ENCODE results near the gene MACROD2. TPM values are rescaled to one million over a fixed set of nuclear protein-coding genes. Genes with fewer than 3 reads are reported as not detected.
A peak's percentile ranks its signal among the peaks of the same experiment; 100 is the strongest.

MACROD2 gene
- total RNA-seq, 4 donors from 2014 or later: 8.7 to 17.8 (median 10.8) TPM

DNA sequence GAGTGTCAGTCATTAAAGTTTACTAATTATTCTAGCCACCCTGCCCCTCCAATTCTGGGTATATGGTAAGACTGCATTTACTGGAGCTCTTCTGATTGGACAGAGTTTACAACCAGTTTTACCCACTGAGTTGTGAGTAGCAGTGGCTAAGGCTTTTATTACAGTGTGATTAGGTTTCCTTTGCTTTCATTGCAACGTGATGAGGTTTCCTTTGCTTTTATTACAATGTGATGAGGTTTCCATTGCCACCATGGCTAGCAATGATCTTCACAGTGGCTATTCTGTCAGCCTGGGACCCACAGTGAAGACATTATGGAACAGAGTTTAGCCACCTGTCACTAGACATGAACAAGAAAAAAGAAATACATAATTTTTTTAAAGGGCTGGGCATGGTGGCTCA lies 1052.3 kb downstream of the MACROD2 start:
- no peak for TF ChIP-seq POLR2A (IDR thresholded peaks at IDR 0.05)
- TF ChIP-seq CTCF (IDR thresholded peaks at IDR 0.05): no peak
- no peak for DNase-seq
- Histone ChIP-seq H3K36me3 (no peaks in the 10 kb centered on the region), H3K9me3 (no peaks in the 10 kb centered on the region), H3K27me3 (no peaks in the 10 kb centered on the region), H3K4me1 (no peaks in the 10 kb centered on the region), H3K27ac (no peak overlapping the region), H3K4me3 (replicated peaks in 1 of 3) (no peak overlapping the region)
- WGBS, 2 donors: 29 to 48% methylated on average over 1 of the region's 1 CpG
- intact Hi-C loops (cut with DNase I): no loop called here

DNA sequence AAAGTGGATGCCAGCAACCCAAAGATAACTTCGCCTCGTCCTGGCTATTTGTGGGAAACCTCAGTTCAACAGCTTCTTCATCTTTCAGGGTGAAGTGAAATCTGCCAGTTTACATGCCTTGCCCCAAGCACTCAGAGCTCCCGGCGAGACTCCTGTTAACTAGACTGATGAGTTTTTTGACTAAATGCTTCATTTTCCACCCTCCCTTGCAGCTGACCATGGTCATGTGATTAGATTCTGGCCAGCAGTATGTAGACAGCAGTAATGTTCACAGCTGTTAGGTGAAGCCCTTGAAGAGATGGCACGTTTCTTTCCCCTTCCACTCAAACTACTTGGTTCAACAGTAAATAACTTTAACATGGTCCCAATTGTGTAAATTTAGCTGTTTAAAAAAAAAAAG lies 1060.9 kb downstream of the MACROD2 start:
- intact Hi-C loops (cut with DNase I): no loop called here
- H3K36me3 ChIP-seq: no peaks in the 10 kb centered on the region
- peak in 1 of 2 donors; percentile 24 for DNase-seq
- no peak overlapping the region for H3K27ac ChIP-seq
- no peaks in the 10 kb centered on the region for H3K27me3 ChIP-seq
- H3K4me3 ChIP-seq (replicated peaks in 1 of 3): no peak overlapping the region
- peaks cover under 1 to 3% of the 10 kb centered on the region in 2 donors for H3K4me1 ChIP-seq
- TF ChIP-seq POLR2A (IDR thresholded peaks at IDR 0.05): no peak
- TF ChIP-seq CTCF (IDR thresholded peaks at IDR 0.05): no peak
- 46 to 62% methylated on average over 5 of the region's 5 CpGs for WGBS, 2 donors
- no peaks in the 10 kb centered on the region for H3K9me3 ChIP-seq

DNA sequence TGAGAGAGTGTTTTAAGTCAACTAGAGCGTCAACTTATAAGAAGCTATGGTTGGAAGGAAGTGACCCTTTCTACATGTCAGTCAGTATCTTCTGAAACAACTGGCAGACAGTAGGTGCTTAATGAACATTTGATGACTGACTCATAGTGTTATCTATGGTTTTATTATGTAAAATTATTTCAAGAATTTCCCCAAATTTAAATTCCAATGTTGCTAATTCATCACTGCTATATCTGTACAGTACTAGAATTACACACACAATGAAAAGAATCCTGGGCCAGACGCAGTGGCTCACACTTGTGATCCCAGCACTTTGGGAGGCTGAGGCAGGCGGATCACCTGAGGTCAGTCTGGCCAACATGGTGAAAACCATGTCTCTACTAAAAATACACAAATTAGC lies 1063.5 kb downstream of the MACROD2 start:
- no peak overlapping the region for H3K27ac ChIP-seq
- no peak for DNase-seq
- no peaks in the 10 kb centered on the region for H3K36me3 ChIP-seq
- no peak overlapping the region for H3K4me3 ChIP-seq (replicated peaks in 1 of 3)
- TF ChIP-seq CTCF (IDR thresholded peaks at IDR 0.05): no peak
- TF ChIP-seq POLR2A (IDR thresholded peaks at IDR 0.05): no peak
- no peaks in the 10 kb centered on the region for H3K27me3 ChIP-seq
- 75 to 96% methylated on average over 3 of the region's 3 CpGs for WGBS, 2 donors
- intact Hi-C loops (cut with DNase I): no loop called here
- no peaks in the 10 kb centered on the region for H3K9me3 ChIP-seq
- H3K4me1 ChIP-seq: peaks cover 6 to 16% of the 10 kb centered on the region in 2 donors

DNA sequence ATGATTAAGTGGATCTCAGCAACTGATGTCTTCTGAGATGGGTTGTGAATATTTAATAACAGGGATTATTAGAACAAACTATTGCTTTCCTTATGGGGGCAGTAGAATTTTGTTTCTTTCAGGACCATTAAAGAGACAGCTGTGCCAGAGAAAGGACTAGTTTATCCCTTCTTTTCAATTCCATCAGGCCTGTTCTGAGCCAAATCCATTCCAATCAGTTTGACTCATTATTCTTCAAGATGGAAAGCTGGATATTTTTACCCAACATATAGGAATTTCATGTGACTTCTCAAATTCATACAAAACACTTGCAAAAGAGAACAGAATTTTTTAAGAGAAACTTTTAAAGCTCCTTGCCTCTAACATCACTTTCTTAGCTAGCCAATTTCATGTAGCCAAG lies 1064.1 kb downstream of the MACROD2 start:
- H3K27me3 ChIP-seq: no peaks in the 10 kb centered on the region
- intact Hi-C loops (cut with DNase I): no loop called here
- peaks cover 6 to 16% of the 10 kb centered on the region in 2 donors for H3K4me1 ChIP-seq
- H3K27ac ChIP-seq: no peak overlapping the region
- TF ChIP-seq CTCF (IDR thresholded peaks at IDR 0.05) (no peak), POLR2A (IDR thresholded peaks at IDR 0.05) (no peak)
- no peak overlapping the region for H3K4me3 ChIP-seq (replicated peaks in 1 of 3)
- DNase-seq: no peak
- no peaks in the 10 kb centered on the region for H3K9me3 ChIP-seq
- no peaks in the 10 kb centered on the region for H3K36me3 ChIP-seq

GRCh38 chr20:15060265-15061060 lies 1065.1 kb downstream of the MACROD2 start:
- WGBS, 2 donors: 83 to 92% methylated on average over 8 of the region's 8 CpGs
- Histone ChIP-seq H3K36me3 (no peaks in the 10 kb centered on the region), H3K9me3 (no peaks in the 10 kb centered on the region), H3K4me3 (replicated peaks in 1 of 3) (no peak overlapping the region), H3K27ac (no peak overlapping the region), H3K27me3 (no peaks in the 10 kb centered on the region), H3K4me1 (peaks cover 6 to 16% of the 10 kb centered on the region in 2 donors)
- DNase-seq: no peak
- intact Hi-C loops (cut with DNase I): no loop called here
- TF ChIP-seq POLR2A (IDR thresholded peaks at IDR 0.05) (no peak), CTCF (IDR thresholded peaks at IDR 0.05) (no peak)
